AG09319 (cell line): ENCODE measurements around the gene SNAI3.

Source experiments
- DNase-seq: peaks from one replicate; pipeline ENCODE4 v3.0.0-alpha.2; 2010; ENCODE audit warnings: low read depth; ENCODE audit errors: extremely low read depth
- TF ChIP-seq, protein P1 (sequence below): IDR thresholded peaks from 2 replicates; pipeline ENCODE4 v1.5.1; 2011; ENCODE audit warnings: low read depth, mild to moderate bottlenecking, inconsistent platforms, low read length, moderate library complexity

The SNAI3 gene

DNA sequence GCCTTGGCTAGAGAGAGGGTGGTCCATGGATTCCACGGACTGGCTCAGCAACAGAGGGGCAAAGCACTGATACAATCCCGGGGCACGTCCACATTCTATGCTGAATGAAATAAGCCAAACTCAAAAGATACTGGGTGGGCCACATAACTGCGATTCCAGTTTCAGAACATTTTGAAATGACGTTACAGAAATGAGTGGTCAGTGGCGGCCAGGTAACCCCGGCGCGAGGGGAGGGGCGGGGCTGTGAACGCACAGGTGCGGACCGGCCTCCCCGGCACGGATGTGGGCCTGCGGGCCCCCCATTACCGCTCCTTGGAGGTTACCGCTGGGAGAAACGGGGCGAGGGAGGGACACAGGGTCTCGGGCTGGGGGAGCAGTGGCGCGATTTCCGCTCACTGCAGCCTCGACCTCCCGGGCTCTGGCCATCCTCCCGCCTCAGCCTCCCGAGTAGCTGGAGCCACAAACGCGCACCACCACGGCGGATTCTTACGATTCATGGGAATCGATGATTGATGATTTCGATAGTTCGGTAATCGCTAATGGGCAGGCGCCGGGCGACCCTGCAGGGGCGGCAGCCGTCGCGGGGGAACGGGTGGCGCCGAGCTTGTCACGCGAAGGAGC, 24.0 kb downstream of the SNAI3 start:
- TF ChIP-seq, protein P1, sequence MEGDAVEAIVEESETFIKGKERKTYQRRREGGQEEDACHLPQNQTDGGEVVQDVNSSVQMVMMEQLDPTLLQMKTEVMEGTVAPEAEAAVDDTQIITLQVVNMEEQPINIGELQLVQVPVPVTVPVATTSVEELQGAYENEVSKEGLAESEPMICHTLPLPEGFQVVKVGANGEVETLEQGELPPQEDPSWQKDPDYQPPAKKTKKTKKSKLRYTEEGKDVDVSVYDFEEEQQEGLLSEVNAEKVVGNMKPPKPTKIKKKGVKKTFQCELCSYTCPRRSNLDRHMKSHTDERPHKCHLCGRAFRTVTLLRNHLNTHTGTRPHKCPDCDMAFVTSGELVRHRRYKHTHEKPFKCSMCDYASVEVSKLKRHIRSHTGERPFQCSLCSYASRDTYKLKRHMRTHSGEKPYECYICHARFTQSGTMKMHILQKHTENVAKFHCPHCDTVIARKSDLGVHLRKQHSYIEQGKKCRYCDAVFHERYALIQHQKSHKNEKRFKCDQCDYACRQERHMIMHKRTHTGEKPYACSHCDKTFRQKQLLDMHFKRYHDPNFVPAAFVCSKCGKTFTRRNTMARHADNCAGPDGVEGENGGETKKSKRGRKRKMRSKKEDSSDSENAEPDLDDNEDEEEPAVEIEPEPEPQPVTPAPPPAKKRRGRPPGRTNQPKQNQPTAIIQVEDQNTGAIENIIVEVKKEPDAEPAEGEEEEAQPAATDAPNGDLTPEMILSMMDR: no peak
- no peak for DNase-seq

DNA sequence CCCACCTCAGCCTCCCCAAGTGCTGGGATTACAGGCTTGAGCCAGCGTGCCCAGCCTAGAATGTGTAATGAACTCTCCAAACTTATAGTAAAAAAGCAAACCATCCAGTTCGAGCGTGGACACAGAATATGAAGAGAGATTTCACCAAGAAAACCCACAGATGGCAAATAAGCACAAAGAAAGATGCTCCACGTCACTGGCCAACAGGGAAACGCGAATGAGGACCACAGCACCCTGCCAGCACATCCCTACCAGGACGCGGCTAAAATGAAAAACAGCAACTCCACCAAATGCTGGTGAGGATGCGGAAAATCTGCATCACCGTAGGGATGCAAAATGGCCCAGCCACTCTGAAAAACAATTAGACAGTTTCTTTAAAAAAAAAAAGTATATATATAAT, 24.8 kb downstream of the SNAI3 start:
- no peak for DNase-seq
- TF ChIP-seq, protein P1: no peak

DNA sequence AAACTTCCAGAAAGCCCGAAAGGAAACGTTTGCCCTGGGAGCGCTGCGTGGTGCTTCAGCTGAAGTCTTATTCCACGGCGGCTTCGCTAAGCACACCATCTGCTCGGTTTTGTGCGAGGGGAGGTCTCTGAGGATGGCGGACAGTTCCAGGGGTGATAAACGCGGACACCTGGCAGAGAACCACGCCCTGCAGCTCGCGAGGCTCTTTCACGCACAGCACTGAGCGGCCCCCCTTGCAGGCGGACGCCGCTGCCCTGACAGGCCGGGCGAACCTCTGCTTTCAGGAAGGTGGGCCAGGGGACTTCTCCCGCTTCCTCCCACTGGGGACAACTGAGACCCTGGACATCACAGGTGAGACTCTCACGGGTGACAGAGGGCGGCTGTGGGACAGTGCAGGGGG, 27.1 kb downstream of the SNAI3 start:
- no peak for DNase-seq
- TF ChIP-seq, protein P1: no peak

DNA sequence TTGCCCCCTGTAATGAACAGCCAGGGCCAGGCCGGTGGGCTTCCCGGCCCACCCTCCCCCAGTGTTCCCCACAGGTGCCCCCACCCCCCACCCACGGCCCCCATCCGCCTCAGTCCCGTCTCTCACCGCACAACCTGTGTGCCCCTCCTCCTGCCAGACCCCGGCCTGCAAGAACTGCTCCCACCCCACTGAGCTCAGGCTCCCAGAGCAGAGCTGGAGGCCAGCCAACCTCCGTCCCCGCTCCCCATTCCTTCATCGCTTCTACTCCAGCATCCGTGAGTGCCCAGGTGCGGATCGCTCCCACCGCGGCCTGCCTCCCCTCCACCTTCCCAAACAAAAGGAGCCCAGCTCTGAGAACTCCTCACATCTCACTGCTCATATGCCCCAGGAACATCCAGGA, 27.6 kb downstream of the SNAI3 start:
- DNase-seq: no peak
- TF ChIP-seq, protein P1: no peak

DNA sequence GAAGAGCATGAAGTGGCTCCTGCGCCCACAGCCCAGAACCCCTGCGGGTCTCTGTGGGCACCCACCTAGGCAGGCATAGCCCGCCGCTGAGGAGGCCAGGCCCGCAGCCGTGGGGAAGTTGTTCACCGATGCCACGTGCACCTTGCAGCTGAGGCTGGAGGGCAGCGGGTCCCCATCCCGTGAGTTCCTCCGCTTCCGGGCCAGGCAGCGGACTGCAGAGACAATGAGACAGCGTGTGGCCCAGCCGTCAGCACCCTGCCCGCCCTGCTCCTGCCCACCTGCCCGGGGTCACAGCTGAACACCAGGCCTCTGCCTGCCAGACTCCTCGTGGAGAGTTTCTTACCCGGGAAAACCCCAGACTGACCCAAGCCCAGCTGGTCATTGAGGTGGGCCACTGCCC, 28.9 kb downstream of the SNAI3 start:
- TF ChIP-seq, protein P1: no peak
- DNase-seq: no peak

DNA sequence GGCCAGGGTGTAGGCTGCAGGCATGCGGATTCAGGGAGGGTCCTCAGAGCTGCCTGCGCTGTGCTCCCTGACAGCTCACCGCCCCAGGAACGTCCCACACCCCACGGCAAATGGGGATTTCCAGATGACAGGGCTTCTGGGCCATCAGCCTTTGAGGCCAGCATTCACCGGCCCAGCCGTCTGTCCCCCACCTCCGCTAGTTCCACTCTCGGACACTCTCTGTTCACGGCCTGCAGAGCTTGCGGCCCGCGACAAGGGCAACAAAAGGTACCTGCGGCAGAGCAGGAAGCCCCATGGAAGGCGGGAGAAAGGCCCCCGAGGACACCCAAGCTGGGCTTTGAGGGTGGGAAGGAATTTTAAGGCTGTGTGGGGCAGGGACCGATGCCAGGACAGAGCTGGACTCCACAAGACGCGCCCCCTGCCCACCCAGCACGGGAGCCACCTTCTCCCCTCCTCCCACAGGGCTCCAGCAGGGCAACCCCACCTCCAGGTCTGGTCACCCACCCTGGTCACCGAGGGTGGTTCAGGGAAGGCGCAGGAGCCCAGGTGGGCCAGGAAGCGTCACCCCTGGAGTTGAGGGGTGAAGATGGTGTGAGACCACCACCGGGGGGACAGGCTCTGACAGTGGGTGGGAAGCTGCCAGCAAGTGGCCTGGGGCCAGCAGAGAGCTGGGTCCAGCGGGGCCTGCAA, 29.9 kb downstream of the SNAI3 start:
- TF ChIP-seq, protein P1: no peak
- DNase-seq: no peak

DNA sequence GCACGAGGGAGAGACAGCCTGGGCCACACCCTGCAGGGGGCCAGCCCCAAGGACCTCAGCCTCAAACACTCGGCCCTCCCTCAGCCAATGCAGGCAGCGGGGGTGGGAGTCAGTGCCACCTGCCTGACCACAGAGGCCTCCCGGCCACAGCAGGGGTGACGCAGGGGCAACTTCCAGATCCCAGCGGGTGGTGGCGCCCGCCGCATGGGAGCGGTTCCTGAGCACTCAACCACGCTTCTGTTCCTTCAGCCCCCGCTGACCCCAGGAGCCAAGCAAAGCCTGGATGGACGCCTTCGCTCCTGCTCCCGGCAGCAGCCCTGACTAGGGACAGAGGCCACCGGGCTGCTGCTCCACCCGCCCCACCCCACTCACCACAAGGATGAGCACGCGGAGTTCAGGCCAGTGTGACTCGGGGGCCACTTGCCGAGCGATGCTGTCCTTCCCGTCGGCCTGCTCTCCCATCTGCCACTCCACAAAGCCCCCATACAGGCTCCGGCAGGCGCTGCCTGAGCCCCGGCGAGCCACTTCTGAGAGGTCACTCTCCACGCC, 30.5 kb downstream of the SNAI3 start:
- TF ChIP-seq, protein P1: no peak
- DNase-seq: no peak
